Stimulated activated CD8-positive, alpha-beta memory T cell treated with anti-CD3 and anti-CD28 coated beads, Interleukin-12 subunit alpha, Interleukin-12 subunit beta, amount 100 ng/mL, for 24 hours (primary cell): Measurements from ENCODE around the gene ZBTB34.

Experiments
- DNase-seq: peaks from one replicate; pipeline ENCODE4 v3.0.0-alpha.2; 2020; ENCODE audit errors: extremely low read depth

The ZBTB34 gene

GRCh38 chr9:126842977-126843799 lies 17.3 kb upstream of the ZBTB34 start:
- no peak for DNase-seq

- DNase-seq, result no peak
Measured at GRCh38 chr9:126844085-126844484, 16.4 kb upstream of the ZBTB34 start.

GRCh38 chr9:126847051-126847450 lies 13.4 kb upstream of the ZBTB34 start:
- no peak for DNase-seq

GRCh38 chr9:126849591-126850225 lies 10.7 kb upstream of the ZBTB34 start:
- no peak for DNase-seq

- no peak for DNase-seq
Measured at GRCh38 chr9:126851286-126851880, 9.1 kb upstream of the ZBTB34 start.

- no peak for DNase-seq
Measured at GRCh38 chr9:126852086-126852688, 8.3 kb upstream of the ZBTB34 start.

- no peak for DNase-seq
Measured at GRCh38 chr9:126853667-126854066, 6.8 kb upstream of the ZBTB34 start.

- no peak for DNase-seq
Measured at GRCh38 chr9:126854734-126855133, 5.7 kb upstream of the ZBTB34 start.

GRCh38 chr9:126856326-126856877 lies 4.0 kb upstream of the ZBTB34 start:
- DNase-seq, result no peak

GRCh38 chr9:126857261-126857960 lies 3.0 kb upstream of the ZBTB34 start:
- DNase-seq, result no peak

- DNase-seq, result no peak
Measured at GRCh38 chr9:126859111-126859510, 1.3 kb upstream of the ZBTB34 start.

GRCh38 chr9:126860757-126861466 lies 473 bp downstream of the ZBTB34 start:
- no peak for DNase-seq

GRCh38 chr9:126861707-126862103 lies 1.3 kb downstream of the ZBTB34 start:
- DNase-seq, result no peak

- DNase-seq, result no peak
Measured at GRCh38 chr9:126862104-126862761, 1.8 kb downstream of the ZBTB34 start.

- DNase-seq, result no peak
Measured at GRCh38 chr9:126864771-126865170, 4.3 kb downstream of the ZBTB34 start.

- DNase-seq, result no peak
Measured at GRCh38 chr9:126869368-126869767, 8.9 kb downstream of the ZBTB34 start.

- DNase-seq, result no peak
Measured at GRCh38 chr9:126872516-126872915, 12.1 kb downstream of the ZBTB34 start.

- DNase-seq, result no peak
Measured at GRCh38 chr9:126874546-126875314, 14.3 kb downstream of the ZBTB34 start.

GRCh38 chr9:126875756-126876510 lies 15.5 kb downstream of the ZBTB34 start:
- DNase-seq, result no peak
